NCI-H2196 treated with DMSO at 0.1 percent for 48 hours (cell line): ENCODE results near the gene AFDN.

Experiments used
- DNase-seq: peaks from one replicate; lab custom pipeline; 2025; ENCODE audit not compliant: unreplicated experiment; lab: John Stamatoyannopoulos, UW

AFDN gene

DNA sequence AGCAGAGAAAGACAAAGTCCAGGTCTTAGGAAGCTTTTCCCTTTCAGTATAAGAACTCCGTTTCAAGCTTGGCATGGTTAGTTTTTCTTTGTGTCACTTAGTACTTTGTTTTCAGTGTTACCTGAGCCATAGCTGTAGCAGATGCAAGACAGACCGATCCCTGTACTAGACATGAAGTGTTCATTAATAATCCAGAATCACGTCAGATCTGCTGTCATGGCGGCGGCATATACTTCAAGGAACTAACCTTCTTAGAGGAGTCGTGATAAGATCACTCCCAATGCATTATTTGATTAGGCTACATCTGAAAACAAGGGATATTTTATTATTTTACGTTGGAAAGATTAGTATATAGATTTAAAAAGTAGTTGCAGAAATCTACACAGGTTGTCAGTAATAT is 83.9 kb downstream of the AFDN start:
- no peak for DNase-seq

DNA sequence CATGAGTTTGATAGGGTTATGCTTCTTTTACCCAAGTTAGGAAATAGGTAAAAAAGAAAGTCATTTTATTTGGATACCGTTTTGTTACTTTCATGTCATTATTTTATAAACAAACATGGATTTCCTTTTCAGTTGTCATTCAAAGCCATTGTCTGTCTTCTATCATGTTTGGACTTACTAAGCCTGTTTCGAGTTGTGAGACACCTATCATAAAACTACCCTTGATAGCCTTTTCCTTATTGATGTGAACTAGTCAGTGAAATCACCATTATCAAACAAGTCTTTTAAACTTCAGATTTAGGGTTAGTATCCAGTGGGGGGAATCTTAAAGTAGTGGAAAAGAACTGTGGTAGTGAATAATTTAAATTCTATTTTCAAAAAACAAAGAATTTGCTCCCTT is 85.8 kb downstream of the AFDN start:
- no peak for DNase-seq

DNA sequence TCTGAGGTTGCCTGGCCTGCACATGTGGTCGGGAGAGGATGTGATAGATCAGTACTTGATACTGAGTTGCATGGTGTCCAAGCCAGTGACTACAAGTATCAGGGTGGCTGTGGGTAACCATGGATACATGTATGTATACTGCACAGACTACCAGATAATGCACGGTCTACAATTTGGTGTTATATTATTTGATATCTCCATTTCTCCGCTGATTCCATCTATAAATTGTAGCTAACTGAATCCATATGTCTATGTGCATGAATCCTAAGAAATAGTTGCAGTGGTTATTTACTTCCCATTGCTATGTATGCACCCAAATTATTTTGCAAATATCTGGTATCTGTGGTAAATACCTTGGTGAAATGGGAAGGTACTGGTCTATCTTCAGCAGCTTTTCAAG is 87.0 kb downstream of the AFDN start:
- DNase-seq: no peak

DNA sequence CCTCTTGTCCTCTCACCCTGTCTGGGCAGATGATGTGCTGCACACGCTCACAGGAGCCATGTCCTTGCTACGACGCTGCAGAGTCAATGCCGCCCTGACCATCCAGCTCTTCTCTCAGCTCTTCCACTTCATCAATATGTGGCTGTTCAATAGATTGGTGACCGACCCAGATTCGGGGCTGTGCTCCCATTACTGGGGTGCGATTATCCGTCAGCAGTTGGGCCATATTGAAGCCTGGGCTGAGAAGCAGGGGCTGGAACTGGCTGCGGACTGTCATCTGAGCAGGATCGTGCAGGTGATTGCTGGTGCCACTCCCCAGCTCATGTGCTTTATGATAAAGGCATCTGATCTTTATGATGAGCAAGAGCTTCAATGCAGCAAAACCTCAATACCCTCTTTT is 88.4 kb downstream of the AFDN start:
- DNase-seq: no peak

DNA sequence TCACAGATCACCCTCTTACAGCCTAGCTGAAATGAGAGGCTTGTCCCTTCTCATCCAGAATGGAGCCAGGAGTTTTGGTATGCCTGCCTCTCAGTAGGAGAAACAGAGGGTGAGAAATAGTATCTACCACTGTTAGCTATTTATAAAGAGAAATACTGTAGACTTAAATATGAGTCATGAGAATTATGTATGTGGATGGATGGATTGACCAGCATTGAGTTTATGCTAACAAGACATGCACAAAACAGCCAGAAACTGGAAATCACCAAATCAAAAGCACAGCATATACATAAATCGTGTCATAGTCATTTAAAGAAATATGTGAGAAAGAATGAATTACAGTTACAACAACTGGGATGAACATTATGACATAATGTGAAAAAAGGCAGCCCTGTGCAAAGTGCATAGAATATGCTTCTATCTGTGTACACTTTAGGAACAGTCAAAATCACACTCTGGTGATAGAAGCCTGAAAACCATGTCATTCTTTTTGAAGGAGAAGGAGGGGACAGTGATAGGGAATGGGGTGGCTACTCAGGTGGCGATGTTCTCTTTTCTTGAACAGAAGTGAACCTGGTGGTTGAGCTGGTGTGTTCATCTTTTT is 90.9 kb downstream of the AFDN start:
- DNase-seq: no peak

DNA sequence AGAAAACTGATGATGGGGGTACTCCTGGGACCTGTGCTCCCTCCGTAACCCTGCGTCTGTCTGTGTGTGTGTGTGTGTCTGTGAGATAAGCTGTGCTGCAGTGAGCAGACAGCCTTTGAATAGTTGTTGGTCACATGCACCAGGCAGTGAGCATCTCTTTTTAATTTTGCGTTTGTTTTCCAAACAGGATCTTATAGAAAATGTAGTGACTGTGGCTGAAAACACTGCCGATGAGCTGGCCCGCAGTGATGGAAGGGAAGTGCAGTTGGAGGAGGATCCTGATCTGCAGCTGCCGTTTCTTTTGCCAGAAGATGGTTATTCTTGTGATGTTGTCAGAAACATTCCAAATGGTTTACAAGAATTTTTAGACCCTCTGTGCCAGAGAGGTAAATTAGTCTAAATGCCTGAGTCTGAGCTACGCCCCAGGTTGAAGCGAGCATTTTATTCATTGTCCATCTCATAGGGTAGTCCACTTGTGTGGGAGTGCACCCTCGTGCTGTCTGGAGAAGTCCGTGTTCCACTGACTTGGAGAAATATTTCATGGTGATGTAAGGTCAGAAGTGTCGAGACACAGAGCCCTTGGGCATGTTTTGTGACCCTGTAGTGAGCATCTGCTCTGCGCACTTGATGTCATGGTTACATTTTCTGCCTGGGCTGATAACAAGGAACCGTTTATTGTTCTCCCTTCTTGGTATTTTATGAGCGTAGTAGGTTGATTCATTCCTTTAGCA is 92.0 kb downstream of the AFDN start:
- DNase-seq: no peak

DNA sequence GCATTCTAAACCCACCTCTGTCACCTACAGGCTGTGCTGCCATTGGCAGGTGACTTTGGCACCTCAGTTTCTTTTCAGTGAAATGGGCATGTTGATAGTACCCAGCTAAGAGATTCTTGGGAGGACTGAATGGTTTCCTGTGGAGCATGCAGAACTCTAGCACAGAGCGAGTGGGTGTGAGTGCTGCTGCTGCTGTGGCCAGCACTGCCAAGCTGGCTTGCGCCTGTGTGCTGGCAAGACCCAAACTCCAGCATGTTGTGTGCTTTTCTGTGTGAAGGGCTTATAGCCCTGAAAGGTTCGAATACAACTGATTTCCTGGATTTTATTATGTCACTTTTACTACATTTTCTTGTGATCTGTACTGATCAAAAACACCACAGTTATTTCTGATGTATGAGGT is 92.6 kb downstream of the AFDN start:
- no peak for DNase-seq

DNA sequence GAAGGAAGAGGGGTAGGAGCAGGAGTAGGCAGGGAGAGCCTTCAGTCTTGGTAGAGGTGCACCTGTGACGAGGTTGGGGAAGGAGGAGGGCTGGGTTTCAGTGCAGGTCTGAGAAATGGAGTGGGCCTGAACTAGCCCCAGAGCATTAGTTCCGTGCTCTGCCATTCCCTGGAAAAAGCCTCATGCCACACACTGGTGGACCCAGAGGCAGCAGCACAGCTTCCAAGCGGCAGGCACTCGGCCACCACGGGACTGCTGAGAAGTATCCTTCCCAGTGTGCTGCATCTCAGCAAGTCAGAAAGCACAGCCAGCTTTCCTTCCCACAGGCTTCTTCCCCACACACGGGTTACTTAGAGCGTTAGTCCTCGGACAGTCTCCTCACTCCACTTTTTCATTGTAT is 93.5 kb downstream of the AFDN start:
- DNase-seq: no peak

DNA sequence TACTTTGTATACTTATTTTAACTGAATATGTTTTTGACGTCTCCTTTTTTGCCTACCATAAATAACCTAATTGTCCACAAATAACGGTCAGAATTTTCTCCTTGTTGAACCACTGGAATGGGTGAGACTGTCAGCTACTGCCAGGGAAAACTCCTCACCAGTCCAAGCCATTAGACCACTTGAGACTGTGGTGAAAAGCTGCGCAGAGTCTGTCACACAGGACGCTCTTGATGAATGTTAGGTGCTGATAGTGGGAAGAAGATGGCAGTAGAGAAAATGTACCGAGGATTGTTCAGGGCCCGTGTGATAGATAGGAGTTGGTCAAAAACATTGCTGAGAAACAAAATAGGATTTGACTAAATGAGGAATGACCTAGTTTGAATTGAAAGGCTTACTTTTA is 95.1 kb downstream of the AFDN start:
- DNase-seq: no peak

DNA sequence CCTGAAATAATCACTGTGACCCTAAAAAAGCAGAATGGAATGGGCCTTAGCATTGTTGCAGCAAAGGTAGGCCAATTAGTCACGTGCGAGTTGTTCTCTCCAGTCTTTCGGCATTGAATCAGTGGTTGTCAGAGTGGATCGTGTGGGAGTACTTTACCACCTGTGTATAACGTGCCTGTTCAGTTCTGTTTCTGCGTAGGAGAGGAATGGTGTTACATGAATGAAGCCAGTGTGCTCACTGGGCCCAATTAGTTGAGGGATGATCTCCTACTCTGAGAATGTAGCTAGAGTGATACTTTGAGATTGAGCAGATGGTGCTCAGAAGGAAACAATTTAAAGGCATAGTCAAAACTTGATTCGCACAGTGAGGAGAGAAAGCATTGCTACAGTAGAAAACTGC is 98.3 kb downstream of the AFDN start:
- DNase-seq: no peak

DNA sequence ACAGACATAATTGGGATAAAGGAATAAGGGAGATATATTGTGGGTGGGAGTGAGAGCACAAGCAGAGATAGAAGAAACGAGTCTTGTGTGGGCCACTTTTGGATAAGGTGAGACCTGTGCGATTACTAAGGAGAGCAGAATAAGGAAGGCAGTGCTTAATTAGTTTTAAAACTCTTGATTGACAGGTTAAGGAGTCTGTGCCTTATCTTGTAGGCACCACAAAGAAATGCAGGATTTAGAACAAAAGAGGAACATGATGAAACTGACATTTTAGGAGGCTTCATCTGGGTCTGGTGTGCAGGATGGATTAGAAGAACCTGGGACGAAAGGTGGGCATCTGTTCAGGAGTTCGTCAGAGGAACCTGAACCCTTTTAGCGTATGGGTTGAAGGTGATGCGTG is 100.5 kb downstream of the AFDN start:
- no peak for DNase-seq

DNA sequence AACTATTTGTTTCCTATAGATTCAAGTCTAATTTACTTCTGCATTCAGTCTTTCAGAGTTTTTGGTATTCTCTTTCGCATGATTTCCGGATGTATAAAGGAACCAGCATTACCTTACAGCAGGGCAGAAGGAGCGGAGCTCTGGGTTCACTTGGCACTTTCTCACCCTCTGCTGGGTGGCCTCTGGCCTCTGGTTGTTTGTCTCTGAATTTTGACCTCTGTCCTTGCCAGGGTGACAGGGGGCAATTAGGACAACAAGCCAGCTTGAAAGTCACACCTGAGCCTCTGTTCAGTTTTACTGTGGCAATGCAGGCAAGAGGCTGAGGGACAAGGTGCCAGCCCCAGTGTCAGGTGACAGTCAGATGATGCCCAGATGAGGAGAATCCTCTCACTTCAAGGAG is 101.4 kb downstream of the AFDN start:
- no peak for DNase-seq

DNA sequence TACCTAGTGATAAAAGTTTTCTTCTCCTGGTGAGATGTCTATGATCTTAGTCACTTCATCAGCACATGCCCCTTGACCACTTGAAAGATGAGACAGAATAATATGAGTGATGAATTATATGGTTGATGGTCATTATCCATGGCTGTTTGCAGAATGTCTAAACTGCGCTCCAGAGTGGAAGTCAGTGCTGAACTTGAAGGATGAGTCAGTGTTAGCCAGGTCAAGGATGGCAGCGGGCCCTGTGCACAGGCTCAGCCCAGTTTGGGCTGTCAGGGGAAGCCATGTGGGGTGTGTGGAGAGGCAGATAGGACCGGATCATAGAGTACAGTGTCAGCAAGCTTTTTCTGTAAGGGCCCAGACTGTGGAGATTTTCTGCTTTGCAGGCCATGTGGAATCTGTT is 103.6 kb downstream of the AFDN start:
- no peak for DNase-seq

DNA sequence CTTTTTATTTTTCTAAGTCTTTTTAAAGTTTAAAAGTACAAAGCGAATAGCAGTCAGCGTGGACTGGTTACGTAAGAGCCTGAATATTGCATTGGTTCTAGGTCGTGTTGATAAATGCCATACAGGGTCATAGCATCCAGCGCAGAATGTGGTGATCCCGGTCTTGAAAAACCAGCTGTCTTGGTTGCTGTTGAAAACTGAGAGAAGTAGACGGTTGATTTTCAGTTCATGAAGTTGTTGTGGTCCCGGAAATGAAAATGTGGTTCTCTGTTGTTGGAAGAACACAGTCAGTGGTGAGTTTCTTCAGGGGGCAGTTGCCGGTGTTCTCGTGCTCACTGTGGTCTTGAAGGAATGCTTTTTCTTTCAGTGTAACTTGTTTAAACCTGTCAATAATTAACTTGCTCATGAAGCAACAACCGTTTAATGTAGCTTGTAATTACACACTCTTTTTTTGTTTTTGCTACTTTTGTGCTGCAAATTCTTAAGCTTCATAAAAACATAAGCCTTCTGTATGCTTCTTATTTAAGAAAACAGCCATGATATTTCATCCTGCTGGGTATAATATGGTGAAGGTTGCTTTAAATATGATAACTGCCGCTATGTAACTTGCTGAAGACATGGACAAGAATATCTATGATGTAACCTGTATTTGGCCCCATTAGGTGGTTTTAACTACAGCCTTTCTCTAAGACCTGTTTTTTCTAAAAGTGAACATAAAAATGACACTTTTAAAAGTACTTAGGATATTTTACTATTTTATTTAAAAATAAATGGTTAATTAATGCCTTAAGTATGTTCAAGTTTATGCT is 106.0 kb downstream of the AFDN start:
- DNase-seq: no peak

DNA sequence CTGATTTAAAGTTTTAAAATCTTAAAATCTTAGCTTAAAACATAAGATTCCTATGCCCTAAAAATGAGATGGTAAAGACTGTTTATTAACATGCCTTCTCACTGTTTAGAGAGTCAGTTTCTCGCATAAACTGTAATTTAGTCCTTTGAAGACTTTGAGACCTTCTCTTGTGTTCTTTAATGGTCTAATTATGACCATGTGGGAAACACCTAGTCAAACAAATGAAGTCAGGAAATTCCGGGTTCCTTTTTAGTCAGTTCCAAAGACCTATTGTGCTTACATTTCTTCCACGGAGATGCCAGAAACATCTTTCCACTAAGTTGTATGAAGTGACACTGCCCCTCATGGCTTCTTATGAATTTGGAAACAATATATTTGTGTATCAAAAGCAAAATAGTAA is 106.6 kb downstream of the AFDN start:
- no peak for DNase-seq

DNA sequence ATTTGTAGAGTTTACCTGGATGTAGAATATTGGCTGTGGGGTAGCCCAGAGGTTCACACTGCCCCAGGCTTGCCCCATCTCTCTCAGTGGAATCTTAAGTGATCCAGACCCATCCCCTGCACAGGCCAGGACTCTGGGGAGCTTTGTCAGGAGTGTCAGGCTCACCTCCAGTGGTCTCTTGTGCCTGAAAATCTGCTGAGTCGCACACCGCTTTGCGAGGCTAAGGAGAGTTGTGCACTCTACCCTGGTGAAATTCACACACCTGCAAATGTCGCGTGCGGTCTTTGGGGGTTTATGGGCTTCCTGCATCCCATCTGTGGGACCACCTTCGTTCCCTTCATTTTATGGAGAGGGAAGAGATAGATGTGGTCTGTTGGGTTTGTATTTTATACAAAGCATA is 107.1 kb downstream of the AFDN start:
- no peak for DNase-seq

DNA sequence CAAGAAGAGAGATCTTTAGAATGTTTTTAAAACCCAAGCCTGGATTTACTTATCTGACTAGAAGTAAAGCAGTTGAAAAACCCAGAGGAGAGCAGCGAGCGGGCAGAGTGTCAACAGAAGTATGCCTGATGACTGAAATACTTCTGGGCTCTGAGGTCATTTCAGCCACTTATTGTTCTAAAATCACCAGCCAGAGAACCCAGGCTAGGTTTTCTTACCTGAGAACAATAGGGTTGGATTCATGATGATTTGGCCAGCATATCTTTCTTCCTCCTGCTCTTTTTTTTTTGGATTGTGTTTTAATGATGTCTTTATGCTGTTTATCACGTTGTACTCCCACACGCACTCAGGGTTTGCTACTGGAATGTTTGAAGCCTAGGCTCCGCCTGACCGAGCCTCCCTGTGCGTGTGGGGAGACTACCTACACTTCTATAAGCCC is 107.7 kb downstream of the AFDN start:
- no peak for DNase-seq

DNA sequence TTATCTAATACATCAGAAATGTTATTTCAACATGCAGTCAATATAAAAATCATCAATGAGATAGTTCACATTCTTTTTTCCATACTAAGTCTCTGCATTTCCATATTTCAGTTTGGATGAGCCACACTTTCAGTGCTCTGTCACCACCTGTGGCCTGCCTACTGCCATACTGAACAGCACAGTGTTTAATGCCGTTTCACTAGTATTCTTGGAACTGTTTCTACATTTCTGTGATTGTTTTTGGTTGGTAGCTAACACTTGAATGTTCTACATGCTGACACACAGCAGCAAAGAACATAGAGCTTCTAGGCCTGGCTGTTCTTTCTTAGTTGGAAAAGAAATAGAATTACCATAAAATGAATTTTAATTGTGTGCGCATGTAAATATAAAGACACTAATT is 109.3 kb downstream of the AFDN start:
- no peak for DNase-seq

DNA sequence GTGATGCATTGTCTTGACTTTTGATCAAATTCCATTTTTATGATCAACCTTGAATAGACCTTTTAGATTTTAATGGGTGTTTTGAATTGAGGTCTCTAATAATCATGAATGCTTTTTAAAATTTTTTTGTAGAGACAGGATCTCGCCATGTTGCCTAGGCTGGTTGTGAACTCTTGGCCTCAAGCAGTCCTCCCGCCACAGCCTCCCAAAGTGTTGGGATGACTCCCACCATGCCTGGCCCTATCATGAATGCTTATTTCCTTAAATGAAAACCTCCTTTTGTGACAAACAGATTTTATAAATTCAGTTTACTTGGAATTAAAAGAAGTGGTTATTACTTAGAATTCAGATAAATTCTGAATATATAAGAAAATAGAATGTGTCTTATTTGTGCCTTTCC is 110.6 kb downstream of the AFDN start:
- DNase-seq: no peak

DNA sequence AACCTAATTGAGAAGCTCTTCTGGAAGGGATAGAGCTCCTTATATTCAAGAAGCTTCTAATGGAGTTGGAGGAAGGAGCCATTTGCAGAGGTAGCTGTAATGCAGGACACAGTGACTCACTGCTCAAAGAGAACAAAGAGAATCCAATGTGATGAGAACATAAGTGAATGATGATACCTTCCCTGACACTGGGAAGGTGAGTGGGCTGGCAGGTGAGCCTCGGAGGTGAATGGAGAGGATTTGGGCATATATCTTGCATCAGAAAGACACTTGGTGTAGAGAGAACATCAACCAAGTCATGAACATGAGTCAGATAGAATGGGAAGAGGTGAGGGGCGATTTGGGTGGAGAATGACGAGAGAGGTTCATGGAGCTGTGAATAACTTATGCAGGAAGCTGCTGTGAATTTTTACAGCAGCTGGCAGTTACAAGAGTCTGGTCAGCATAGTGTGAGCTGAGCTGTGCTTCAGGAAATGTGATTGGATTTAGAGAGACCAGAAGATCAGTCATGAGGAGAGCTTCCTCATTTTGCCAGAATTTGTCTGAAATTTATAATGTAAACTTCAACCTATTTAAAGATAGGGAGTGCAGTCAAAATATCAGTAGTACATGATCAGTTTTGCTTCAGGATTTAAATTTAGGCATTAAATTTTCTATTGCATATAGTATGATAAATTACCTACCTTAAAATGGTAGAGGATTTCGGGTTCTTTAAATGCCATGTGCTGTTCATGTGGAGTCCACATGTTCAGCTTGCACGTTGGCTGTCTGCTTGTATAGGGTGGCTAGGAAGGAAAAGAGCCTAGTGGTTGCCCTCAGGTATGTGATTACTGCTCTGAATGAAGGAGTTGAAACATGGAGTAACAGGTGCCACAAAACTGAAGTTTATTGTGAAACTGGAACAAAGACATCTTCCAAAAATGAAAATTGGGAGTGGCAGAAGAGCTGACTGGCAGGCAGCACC is 111.5 kb downstream of the AFDN start:
- no peak for DNase-seq

DNA sequence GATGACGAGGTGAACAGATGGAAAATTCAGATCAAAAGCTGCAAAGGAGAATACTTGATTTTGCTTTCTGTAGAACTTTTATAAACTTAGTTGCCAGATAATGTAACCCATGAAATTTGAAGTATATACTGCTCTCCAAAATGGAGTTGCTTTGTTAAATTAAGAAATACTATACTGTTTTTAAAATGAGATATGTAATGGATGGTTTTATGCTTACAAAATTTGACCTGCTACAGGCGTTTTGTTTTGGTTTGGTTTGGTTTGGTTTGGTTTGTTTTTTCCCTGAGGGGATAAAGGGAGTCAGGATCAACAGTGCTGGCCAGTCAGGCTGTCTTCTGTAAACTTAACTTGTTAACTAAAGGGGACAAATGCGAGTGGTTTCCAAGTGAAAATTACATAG is 115.1 kb downstream of the AFDN start:
- no peak for DNase-seq
